NCI-H2029 (cell line): ENCODE measurements around the gene VAMP8.
"Not testable (repeated sequence)": the region's sequence is repeated elsewhere in the genome, so short reads cannot be mapped to it uniquely, and the experiment has no call there.

ENCODE experiments used
- DNase-seq: peaks from one replicate; lab custom pipeline; 2025; lab: John Stamatoyannopoulos, UW

Gene VAMP8

GRCh38 chr2:85579266-85579935 is 2.0 kb downstream of the VAMP8 start:
- no peak for DNase-seq

- DNase-seq, result no peak
These were observed 2.8 kb downstream of the VAMP8 start for GRCh38 chr2:85580206-85580605.

GRCh38 chr2:85582492-85582891 is 5.1 kb downstream of the VAMP8 start:
- DNase-seq, result no peak

GRCh38 chr2:85583667-85584353 is 6.4 kb downstream of the VAMP8 start:
- DNase-seq, result no peak

- DNase-seq, result no peak
These were observed 7.0 kb downstream of the VAMP8 start, which contains the start of gene VAMP5 for GRCh38 chr2:85584354-85584856. TSS of gene VAMP5 (plus strand) at chr2:85584431. CDS start at chr2:85584491, 60 bp downstream.

- no peak for DNase-seq
These were observed 7.7 kb downstream of the VAMP8 start for GRCh38 chr2:85584857-85585780.

GRCh38 chr2:85585781-85586105 is 8.4 kb downstream of the VAMP8 start:
- DNase-seq, result no peak

GRCh38 chr2:85588236-85588635 is 10.8 kb downstream of the VAMP8 start:
- no peak for DNase-seq

- DNase-seq, result no peak
These were observed 11.3 kb downstream of the VAMP8 start for GRCh38 chr2:85588645-85589044.

- DNase-seq, result no peak
These were observed 11.8 kb downstream of the VAMP8 start for GRCh38 chr2:85589181-85589580.

GRCh38 chr2:85589982-85590791 is 12.8 kb downstream of the VAMP8 start:
- peak; percentile 50 for DNase-seq

GRCh38 chr2:85590950-85591349 is 13.6 kb downstream of the VAMP8 start:
- no peak for DNase-seq

GRCh38 chr2:85591563-85591962 is 14.2 kb downstream of the VAMP8 start:
- DNase-seq, result no peak

GRCh38 chr2:85592299-85592698 is 14.9 kb downstream of the VAMP8 start:
- not testable (repeated sequence) for DNase-seq

GRCh38 chr2:85593023-85593422 is 15.6 kb downstream of the VAMP8 start:
- DNase-seq, result no peak

GRCh38 chr2:85594715-85595300 is 17.4 kb downstream of the VAMP8 start:
- DNase-seq, result no peak

- DNase-seq, result peak; percentile 96
These were observed 18.1 kb downstream of the VAMP8 start, which contains the start of gene RNF181 for GRCh38 chr2:85595301-85596025. TSS of gene RNF181 (plus strand) at chr2:85595745. CDS start at chr2:85595764, 19 bp downstream.

GRCh38 chr2:85596026-85596333 is 18.6 kb downstream of the VAMP8 start:
- DNase-seq, result no peak

GRCh38 chr2:85596486-85597143 is 19.2 kb downstream of the VAMP8 start:
- no peak for DNase-seq

- no peak for DNase-seq
These were observed 19.9 kb downstream of the VAMP8 start for GRCh38 chr2:85597241-85597640.
